Glomerular visceral epithelial cell (primary cell): ENCODE results near the gene MACO1.
A peak's percentile ranks its signal among the peaks of the same experiment; 100 is the strongest.

Experiments used
- DNase-seq: peaks from one replicate; pipeline ENCODE4 v3.0.0-alpha.2; 2016; ENCODE audit errors: extremely low spot score

Gene MACO1

DNA sequence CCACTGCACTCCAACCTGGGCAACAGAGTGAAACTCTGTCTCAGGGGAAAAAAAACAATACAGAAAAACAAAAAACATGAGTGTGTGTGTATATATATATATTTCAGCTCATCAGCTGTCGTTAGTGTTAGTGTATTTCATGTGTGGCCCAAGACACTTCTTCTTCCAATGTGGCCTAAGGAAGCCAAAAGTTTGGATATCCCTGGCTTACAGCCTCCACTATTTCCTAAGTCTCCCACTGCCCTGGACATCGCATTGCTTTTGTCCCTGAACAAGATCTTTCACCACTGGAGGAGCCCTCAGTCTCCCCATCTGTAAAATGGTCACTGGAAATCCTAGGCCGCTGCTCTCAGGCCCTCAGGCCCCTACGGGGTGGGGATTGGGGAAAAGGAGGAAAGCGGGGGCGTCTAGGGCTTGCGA lies 112.3 kb downstream of the MACO1 start:
- DNase-seq, result no peak

DNA sequence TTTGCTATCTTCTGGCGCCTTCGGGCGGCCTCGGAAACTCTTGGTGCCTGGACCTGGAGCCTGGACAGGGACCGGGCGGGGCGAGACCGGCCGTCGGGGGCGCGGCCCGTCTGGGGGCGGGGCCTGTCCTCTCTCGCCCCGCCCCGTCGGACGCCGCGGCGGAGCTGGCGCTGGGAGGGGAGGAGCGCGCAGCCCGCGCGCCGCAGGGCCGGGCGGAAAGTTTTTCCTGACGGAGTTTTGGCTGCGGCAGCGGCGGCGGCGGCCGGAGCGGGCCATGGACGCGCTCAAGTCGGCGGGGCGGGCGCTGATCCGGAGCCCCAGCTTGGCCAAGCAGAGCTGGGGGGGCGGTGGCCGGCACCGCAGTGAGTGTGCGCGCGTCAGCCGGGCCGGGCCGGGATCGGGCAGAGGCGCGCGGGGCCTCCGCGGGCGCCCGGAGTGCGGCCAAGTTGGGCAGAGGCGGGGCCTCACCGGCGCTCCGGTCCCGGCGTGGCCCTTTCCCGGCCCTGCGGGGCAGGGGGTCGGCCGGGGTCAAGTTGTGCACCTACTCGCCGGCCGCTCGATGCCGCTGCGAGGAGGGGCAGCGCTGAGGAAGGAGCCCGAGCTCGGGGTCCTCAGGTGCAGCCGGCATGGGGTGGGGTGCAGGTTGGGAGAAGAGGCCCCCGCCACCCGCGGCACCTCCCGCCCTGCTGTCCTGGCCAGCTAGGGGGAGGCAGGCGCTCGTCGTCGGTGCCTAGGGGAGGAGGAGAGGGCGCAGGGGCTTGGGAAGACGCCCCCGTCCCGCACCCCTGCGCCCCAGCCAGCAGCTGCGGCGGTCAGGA lies 112.9 kb downstream of the MACO1 start, which contains the start of gene LDLRAP1:
TSS of gene LDLRAP1 (plus strand) at position 182 of the 818 bp plus-strand sequence. CDS start at position 275, 93 bp downstream.
- DNase-seq, result peak; percentile 79

DNA sequence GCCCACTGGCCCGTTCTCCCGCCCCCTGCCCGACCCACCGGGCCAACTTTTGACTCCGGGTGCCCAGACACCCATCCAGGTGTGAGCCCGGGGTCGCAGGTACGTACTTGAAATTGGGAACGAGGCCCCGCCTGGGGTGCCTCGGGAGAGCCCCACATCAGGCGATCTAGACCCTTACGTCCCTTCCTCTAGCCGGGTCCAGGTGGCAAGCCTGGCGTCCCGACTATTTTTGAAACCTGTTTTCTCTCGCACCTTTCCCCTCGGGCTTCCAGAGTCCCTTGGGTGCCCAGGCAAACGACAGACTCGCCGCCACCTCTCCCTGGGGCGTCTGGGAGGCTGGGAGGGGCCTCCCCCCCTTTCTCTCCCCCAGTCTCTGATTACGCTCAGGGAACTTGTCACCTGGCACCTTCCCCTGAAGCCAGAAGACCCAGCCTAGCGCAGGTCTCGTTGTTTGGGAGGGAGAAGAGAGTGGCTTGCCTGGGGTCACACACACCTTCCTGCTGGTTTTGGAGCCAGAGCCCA lies 113.6 kb downstream of the MACO1 start:
- DNase-seq, result no peak

DNA sequence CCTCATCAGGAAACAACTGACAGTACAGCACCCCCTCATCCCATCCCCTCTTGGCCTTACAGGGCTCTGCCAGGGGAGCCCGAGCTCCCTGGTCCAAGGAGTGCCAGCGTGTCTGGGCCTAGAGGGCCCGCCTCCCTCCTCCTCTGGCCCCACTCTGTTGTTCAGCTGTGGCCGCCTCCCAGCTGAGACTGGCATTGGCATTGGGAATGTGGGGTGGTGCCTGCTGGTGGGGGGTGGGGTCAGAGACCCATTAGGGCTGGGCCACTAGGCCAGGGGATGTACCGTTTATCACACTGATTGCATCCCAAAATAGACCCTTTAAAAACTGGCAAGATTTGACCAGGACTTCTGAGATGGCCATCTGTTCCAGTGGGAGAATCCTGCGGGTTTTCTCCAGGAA lies 114.1 kb downstream of the MACO1 start:
- DNase-seq, result peak; percentile 55

DNA sequence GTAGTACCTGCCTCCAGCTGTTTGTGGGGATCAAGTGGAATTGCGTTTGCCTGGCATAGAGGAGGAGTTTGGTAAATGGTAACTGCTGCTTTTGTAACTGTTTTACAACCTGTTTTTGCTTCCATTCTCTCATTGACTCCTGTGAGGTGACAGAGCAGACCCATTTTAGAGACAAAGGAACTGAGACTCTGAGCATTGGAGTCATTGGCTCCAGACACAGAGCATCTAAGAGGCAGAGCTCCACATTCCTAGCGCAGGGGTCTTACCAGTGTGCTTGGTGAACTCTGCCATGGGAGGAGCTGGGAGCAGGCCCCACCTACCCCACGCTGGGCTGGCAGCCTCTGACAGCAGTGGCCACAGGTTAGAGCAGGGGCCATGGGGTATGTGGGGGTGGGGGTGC lies 115.1 kb downstream of the MACO1 start:
- no peak for DNase-seq

DNA sequence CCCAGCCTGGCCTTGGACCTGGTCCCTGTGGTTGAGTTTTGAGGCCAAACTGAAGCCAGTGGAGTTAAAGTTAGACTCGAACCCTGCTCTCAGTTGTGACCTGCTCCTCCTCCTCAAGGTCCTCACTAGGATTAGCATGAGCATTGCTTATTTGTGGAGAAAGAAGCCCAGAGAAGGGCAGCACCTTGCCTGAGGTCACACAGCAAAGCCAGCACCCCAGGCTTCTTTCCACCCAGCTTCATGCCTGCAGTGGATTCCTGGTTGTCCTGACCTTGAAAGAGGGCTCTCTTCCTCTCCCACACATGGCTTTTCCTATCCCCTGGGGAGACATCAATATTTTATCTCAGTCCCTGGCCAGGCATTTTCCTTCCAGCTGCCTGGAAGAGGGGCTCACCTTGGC lies 115.5 kb downstream of the MACO1 start:
- DNase-seq, result no peak

DNA sequence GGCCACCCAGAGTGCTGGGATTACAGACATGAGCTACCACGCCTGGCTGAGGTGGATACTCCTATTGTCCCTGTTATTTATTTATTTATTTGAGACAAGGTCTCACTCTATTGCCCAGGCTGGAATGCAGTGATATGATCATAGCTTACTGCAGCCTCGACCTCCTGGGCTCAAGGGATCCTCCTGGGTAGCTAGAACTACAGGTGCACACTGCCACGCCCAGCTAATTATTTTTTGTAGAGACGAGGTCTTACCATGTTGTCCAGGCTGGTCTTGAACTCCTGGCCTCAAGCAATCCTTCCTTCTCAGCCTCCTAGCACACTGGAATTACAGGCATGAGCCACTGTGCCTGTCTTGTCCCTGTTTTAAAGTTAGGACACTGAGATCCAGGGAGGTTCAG lies 117.9 kb downstream of the MACO1 start:
- DNase-seq, result no peak

DNA sequence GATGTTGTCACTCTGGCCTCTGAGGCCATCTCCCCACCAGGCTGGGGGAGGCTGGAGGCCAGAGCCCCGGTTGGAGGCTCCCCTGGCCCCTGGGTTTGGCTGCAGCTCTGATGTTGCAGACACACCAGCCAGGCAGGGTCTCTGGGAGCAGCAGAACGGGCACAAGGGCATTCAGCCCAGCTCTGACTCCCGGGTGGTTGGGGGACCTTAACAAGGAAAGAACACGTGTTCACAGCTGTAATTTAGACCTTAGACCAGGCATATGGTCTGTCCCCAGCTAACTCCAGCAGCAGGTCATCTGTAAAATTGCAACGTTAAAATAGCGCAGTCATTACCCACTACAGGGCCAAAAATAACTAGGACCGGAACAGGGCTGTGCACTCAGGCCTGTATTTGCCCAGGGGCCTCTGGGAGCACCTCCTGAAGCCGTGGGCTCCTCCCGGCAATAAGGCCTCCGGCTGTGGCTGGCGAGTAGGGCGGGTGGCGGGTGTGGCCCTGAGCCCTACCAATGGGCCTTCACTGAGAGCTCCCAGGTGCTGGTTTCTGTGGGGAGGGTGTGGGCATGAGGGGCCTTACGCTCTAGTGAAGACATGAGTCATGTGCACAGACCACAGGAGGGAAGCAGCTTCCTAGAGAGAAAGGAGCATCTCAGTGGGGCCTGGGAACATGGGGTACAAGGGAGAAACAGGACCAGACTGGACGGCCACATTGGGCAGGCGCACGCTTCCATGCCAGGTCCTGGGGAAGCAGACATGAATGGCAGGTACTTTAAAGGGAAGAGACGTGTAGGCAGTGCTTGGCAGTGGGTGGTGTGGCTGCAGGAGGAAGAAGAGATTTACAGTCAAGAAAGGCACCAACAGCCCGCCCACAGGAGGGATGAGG lies 118.8 kb downstream of the MACO1 start:
- DNase-seq, result peak; percentile 94
